H1 (cell line): ENCODE results near the gene SYDE2. TPM values are rescaled to one million over a fixed set of nuclear protein-coding genes. Genes with fewer than 3 reads are reported as not detected.

ENCODE experiments used
- POLR2A ChIP-seq, 2 experiments: IDR thresholded peaks; 1 replicate in 1 of 2; 2 replicates in 1 of 2; pipeline ENCODE4 v1.6.1; 2011; ENCODE audit warnings: low read depth in 2 of 2, low read length in 2 of 2, mild to moderate bottlenecking in 2 of 2; ENCODE audit errors: control extremely low read depth in 1 of 2
- POU5F1 ChIP-seq: IDR thresholded peaks from 2 replicates; pipeline ENCODE4 v1.6.1; 2011; ENCODE audit warnings: low read depth, mild to moderate bottlenecking, low read length, moderate library complexity
- SIRT6 ChIP-seq: IDR thresholded peaks from one replicate; pipeline ENCODE4 v1.7.1; 2012; ENCODE audit warnings: low read length, inconsistent platforms
- TCF12 ChIP-seq: IDR thresholded peaks from 2 replicates; pipeline ENCODE4 v1.6.1; 2011; ENCODE audit warnings: low read depth, mild to moderate bottlenecking, low read length
- ZNF274 ChIP-seq: IDR thresholded peaks from 2 replicates; pipeline ENCODE4 v1.7.0; 2012; ENCODE audit warnings: low read length, borderline replicate concordance; ENCODE audit errors: extremely low read depth
- polyA plus RNA-seq, 7 experiments: library from polyadenylated mRNA; depleted of rRNA in 3 of 7; stranded (reverse) in 5 of 7; unstranded in 2 of 7; fragments of >200 nt in 5 of 7; fragments of 200-250 nt in 2 of 7; gene quantifications; 1 replicate in 5 of 7; 2 replicates in 1 of 7; 4 replicates in 1 of 7; pipeline versions ENCODE4 v1.2.1 to v1.2.3, GENCODE V29; 2011 to 2013; ENCODE audit warnings: missing spikeins in 2 of 7, mixed read lengths in 2 of 7
- total RNA-seq: library from RNA; stranded (reverse); fragmentation: NEBNext Ultra II Directional; extraction: Animal tissue kit (Norgen Biotek cat#: 25700); gene quantifications from 2 replicates; pipeline ENCODE4 v1.2.1, GENCODE V29; 2021
- TF ChIP-seq, protein P1 (sequence below): fragments of 300-600 bp; sonication (generic); IDR thresholded peaks from 2 replicates; pipeline ENCODE4 v1.7.1; 2012; ENCODE audit warnings: low read length, moderate library complexity, mild to moderate bottlenecking, inconsistent platforms; ENCODE audit not compliant: insufficient replicate concordance

The SYDE2 gene
- total and polyA plus RNA-seq, 2 of the 8 experiments (the other 6 are each of a cell fraction or from before 2014, with no cell fraction given): 1.6 to 14.6 TPM

DNA sequence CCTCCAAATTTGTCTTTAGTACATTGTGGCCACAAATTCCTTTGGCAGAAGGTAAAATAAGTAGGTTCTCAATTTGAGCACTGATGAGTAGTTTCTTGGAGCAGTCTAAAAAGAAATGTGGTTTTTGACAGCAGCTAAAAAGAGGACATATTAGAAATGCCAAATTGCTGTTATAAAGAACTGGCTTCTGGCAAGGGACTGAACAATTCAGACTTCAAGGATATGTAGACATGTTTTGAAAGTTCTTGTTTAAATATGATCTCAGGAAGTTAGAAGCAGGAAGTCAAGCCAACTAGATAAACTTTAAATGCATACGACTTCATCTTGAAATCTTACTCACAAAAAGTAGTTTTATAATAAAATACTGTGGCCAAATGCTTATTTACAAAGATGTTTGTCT, 39.8 kb upstream of the SYDE2 start (continued):
- TF ChIP-seq, protein P1, sequence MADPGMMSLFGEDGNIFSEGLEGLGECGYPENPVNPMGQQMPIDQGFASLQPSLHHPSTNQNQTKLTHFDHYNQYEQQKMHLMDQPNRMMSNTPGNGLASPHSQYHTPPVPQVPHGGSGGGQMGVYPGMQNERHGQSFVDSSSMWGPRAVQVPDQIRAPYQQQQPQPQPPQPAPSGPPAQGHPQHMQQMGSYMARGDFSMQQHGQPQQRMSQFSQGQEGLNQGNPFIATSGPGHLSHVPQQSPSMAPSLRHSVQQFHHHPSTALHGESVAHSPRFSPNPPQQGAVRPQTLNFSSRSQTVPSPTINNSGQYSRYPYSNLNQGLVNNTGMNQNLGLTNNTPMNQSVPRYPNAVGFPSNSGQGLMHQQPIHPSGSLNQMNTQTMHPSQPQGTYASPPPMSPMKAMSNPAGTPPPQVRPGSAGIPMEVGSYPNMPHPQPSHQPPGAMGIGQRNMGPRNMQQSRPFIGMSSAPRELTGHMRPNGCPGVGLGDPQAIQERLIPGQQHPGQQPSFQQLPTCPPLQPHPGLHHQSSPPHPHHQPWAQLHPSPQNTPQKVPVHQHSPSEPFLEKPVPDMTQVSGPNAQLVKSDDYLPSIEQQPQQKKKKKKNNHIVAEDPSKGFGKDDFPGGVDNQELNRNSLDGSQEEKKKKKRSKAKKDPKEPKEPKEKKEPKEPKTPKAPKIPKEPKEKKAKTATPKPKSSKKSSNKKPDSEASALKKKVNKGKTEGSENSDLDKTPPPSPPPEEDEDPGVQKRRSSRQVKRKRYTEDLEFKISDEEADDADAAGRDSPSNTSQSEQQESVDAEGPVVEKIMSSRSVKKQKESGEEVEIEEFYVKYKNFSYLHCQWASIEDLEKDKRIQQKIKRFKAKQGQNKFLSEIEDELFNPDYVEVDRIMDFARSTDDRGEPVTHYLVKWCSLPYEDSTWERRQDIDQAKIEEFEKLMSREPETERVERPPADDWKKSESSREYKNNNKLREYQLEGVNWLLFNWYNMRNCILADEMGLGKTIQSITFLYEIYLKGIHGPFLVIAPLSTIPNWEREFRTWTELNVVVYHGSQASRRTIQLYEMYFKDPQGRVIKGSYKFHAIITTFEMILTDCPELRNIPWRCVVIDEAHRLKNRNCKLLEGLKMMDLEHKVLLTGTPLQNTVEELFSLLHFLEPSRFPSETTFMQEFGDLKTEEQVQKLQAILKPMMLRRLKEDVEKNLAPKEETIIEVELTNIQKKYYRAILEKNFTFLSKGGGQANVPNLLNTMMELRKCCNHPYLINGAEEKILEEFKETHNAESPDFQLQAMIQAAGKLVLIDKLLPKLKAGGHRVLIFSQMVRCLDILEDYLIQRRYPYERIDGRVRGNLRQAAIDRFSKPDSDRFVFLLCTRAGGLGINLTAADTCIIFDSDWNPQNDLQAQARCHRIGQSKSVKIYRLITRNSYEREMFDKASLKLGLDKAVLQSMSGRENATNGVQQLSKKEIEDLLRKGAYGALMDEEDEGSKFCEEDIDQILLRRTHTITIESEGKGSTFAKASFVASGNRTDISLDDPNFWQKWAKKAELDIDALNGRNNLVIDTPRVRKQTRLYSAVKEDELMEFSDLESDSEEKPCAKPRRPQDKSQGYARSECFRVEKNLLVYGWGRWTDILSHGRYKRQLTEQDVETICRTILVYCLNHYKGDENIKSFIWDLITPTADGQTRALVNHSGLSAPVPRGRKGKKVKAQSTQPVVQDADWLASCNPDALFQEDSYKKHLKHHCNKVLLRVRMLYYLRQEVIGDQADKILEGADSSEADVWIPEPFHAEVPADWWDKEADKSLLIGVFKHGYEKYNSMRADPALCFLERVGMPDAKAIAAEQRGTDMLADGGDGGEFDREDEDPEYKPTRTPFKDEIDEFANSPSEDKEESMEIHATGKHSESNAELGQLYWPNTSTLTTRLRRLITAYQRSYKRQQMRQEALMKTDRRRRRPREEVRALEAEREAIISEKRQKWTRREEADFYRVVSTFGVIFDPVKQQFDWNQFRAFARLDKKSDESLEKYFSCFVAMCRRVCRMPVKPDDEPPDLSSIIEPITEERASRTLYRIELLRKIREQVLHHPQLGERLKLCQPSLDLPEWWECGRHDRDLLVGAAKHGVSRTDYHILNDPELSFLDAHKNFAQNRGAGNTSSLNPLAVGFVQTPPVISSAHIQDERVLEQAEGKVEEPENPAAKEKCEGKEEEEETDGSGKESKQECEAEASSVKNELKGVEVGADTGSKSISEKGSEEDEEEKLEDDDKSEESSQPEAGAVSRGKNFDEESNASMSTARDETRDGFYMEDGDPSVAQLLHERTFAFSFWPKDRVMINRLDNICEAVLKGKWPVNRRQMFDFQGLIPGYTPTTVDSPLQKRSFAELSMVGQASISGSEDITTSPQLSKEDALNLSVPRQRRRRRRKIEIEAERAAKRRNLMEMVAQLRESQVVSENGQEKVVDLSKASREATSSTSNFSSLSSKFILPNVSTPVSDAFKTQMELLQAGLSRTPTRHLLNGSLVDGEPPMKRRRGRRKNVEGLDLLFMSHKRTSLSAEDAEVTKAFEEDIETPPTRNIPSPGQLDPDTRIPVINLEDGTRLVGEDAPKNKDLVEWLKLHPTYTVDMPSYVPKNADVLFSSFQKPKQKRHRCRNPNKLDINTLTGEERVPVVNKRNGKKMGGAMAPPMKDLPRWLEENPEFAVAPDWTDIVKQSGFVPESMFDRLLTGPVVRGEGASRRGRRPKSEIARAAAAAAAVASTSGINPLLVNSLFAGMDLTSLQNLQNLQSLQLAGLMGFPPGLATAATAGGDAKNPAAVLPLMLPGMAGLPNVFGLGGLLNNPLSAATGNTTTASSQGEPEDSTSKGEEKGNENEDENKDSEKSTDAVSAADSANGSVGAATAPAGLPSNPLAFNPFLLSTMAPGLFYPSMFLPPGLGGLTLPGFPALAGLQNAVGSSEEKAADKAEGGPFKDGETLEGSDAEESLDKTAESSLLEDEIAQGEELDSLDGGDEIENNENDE: no peak
- no peak for TF ChIP-seq ZNF274
- no peak for TF ChIP-seq SIRT6
- TF ChIP-seq TCF12: no peak
- TF ChIP-seq POU5F1: no peak
- TF ChIP-seq POLR2A (IDR thresholded peaks at IDR 0.05; ENCODE audit: control extremely low read depth in 1 of 2, low read depth in 2 of 2, low read length in 2 of 2): no peak
